T-helper 22 cell (primary cell): Measurements from ENCODE around the gene GAGE12F.
"Not testable (repeated sequence)": the region's sequence is repeated elsewhere in the genome, so short reads cannot be mapped to it uniquely, and the experiment has no call there.

Experiments used
- DNase-seq: peaks from one replicate; pipeline ENCODE4 v3.0.0-alpha.2; 2020; ENCODE audit warnings: low read depth

GAGE12F gene

GRCh38 chrX:49560542-49560941 lies at the start of gene GAGE12F:
Gene GAGE12F, plus strand, starts transcription at chrX:49560842. Its CDS starts 1,155 bp downstream, at chrX:49561997.
- not testable (repeated sequence) for DNase-seq

GRCh38 chrX:49531877-49532276 lies 28.8 kb upstream of the GAGE12F start, which contains the start of gene GAGE12C:
Gene GAGE12C, plus strand, starts transcription at chrX:49532177. Its CDS starts 1,155 bp downstream, at chrX:49533332.
- DNase-seq = not testable (repeated sequence)

GRCh38 chrX:49541433-49541832 lies 19.2 kb upstream of the GAGE12F start, which contains the start of gene GAGE12D:
Gene GAGE12D, plus strand, starts transcription at chrX:49541733. Its CDS starts 1,155 bp downstream, at chrX:49542888.
- not testable (repeated sequence) for DNase-seq

GRCh38 chrX:49550989-49551388 lies 9.7 kb upstream of the GAGE12F start, which contains the start of gene GAGE12E:
Gene GAGE12E, plus strand, starts transcription at chrX:49551289. Its CDS starts 1,155 bp downstream, at chrX:49552444.
- DNase-seq = not testable (repeated sequence)

GRCh38 chrX:49568728-49569127 lies 8.1 kb downstream of the GAGE12F start:
- DNase-seq = not testable (repeated sequence)

- not testable (repeated sequence) for DNase-seq
Observed at GRCh38 chrX:49569152-49569551, 8.5 kb downstream of the GAGE12F start.

- not testable (repeated sequence) for DNase-seq
Observed at GRCh38 chrX:49570100-49570499, 9.5 kb downstream of the GAGE12F start, which contains the start of gene GAGE12G. Gene GAGE12G, plus strand, starts transcription at chrX:49570400. Its CDS starts 1,155 bp downstream, at chrX:49571555.

GRCh38 chrX:49579649-49580048 lies 19.0 kb downstream of the GAGE12F start, which contains the start of gene GAGE12H:
Gene GAGE12H, plus strand, starts transcription at chrX:49579949. Its CDS starts 1,155 bp downstream, at chrX:49581104.
- not testable (repeated sequence) for DNase-seq

GRCh38 chrX:49589196-49589595 lies 28.6 kb downstream of the GAGE12F start, which contains the start of gene GAGE2A:
Gene GAGE2A, plus strand, starts transcription at chrX:49589496. Its CDS starts 1,155 bp downstream, at chrX:49590651.
- not testable (repeated sequence) for DNase-seq

GRCh38 chrX:49589769-49590478 lies 29.3 kb downstream of the GAGE12F start:
- peak; percentile 7 for DNase-seq

- not testable (repeated sequence) for DNase-seq
Observed at GRCh38 chrX:49590488-49590887, 29.8 kb downstream of the GAGE12F start.

- not testable (repeated sequence) for DNase-seq
Observed at GRCh38 chrX:49598720-49599119, 38.1 kb downstream of the GAGE12F start, which contains the start of gene GAGE1. Gene GAGE1, plus strand, starts transcription at chrX:49599020. Its CDS starts 1,155 bp downstream, at chrX:49600175.

GRCh38 chrX:49610718-49611310 lies 50.2 kb downstream of the GAGE12F start:
- DNase-seq = no peak
